Activated B cell treated with CpG ODN at 0.5 μM for 24 hours (primary cell): ENCODE measurements around the gene LAX1. TPM values are rescaled to one million over a fixed set of nuclear protein-coding genes. Genes with fewer than 3 reads are reported as not detected.
A peak's percentile ranks its signal among the peaks of the same experiment; 100 is the strongest.

Experiments used
- ATAC-seq: fragments of 200-7000 bp; cut with Tn5 transposase; one replicate; pipeline ENCODE4 v1.10.0; 2021; ENCODE audit warnings: low read depth, mild to moderate bottlenecking, moderate library complexity
- CTCF ChIA-PET: fragments of 350-600 bp; sonication (Branson Sonifier 250); formaldehyde crosslinking; loops from one replicate; lab custom pipeline; 2021; ENCODE audit warnings: antibody characterized with exemption; lab: Charles Lee
- POLR2A ChIA-PET: fragments of 350-600 bp; sonication (Branson Sonifier 250); formaldehyde crosslinking; loops from one replicate; lab custom pipeline; 2021; ENCODE audit warnings: antibody characterized with exemption; lab: Charles Lee
- DNase-seq: peaks from one replicate; pipeline ENCODE4 v3.0.0; 2022
- H3K27ac Mint-ChIP-seq: one replicate; pipeline ENCODE4 v1.8.0; 2020; ENCODE audit warnings: mixed read lengths
- H3K27me3 Mint-ChIP-seq: one replicate; pipeline ENCODE4 v1.8.0; 2021; ENCODE audit warnings: mixed read lengths
- H3K36me3 Mint-ChIP-seq: one replicate; pipeline ENCODE4 v1.8.0; 2021; ENCODE audit warnings: low read depth, mixed read lengths
- H3K4me1 Mint-ChIP-seq: one replicate; pipeline ENCODE4 v1.8.0; 2021; ENCODE audit warnings: mixed read lengths
- H3K4me3 Mint-ChIP-seq: one replicate; pipeline ENCODE4 v1.8.0; 2020; ENCODE audit warnings: mild to moderate bottlenecking, mixed read lengths
- H3K9me3 Mint-ChIP-seq: one replicate; pipeline ENCODE4 v1.8.0; 2020; ENCODE audit warnings: mixed read lengths
- intact Hi-C: fragments of 100-400 bp; cut with micrococcal nuclease; formaldehyde crosslinking; loops from one replicate; pipeline ENCODE4 v1.15.1; 2024
- total RNA-seq: library from RNA; stranded (reverse); gene quantifications from 2 replicates; pipeline ENCODE4 v1.2.3, GENCODE V29; 2022
- TF ChIP-seq, protein P1 (sequence below): fragments of 200-600 bp; IDR thresholded peaks from one replicate; pipeline ENCODE4 v1.8.0; 2022; ENCODE audit warnings: antibody characterized with exemption, mild to moderate bottlenecking

LAX1 gene, protein sequence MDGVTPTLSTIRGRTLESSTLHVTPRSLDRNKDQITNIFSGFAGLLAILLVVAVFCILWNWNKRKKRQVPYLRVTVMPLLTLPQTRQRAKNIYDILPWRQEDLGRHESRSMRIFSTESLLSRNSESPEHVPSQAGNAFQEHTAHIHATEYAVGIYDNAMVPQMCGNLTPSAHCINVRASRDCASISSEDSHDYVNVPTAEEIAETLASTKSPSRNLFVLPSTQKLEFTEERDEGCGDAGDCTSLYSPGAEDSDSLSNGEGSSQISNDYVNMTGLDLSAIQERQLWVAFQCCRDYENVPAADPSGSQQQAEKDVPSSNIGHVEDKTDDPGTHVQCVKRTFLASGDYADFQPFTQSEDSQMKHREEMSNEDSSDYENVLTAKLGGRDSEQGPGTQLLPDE
- 12.0 and 13.5 TPM in 2 replicates for total RNA-seq

DNA sequence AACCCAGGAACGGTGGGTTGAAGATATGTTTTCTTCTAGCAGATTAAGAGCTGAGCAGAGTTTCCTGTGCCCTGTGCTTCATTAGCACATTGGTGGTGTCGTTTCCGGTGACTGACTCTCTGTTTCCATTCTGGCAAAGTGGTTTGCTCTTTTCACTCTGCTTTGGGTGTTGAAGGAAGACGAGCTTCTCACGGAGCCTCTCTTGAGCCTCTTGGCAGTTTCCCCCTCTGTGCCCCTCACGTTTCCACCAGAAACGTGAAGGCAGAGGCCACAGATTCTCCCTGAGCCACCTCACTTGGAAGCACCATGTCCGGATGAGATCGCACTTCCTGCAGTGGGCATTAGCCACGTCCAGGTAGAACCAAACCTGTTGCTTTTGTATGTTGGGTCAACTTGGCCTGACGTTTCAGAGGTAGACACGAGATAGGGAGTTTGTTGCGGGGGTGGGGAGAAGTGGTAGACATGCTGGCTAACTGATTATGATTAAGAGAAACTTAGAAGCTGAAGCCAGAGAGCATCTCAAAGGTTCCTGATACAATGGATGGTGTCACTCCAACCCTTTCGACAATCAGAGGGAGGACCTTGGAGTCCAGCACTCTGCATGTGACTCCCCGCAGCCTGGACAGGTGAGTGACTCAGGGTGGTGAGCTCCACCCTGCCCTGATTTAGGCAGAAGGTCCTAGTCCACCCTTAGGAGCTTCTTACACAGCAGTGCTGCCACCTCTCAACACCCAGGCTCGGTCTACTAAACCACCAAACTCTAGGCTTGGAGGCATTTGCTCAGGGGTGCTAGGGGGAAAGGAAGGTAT lies at the start of gene LAX1:
Gene LAX1, plus strand, starts transcription at position 155 of the 809 bp plus-strand sequence. Its CDS starts 383 bp downstream, at position 538.
- H3K27me3 Mint-ChIP-seq, result no peaks in the 10 kb centered on the region
- H3K9me3 Mint-ChIP-seq, result no peaks in the 10 kb centered on the region
- intact Hi-C loops, result loop anchor here (1.0 to 2.0 kb wide), 3 partner anchors 11 to 30 kb away; partner anchors contain the start of genes ZBED6 and ZC3H11A
- H3K4me1 Mint-ChIP-seq, result peaks cover 37% of the 10 kb centered on the region
- DNase-seq (peak; percentile 22), ATAC-seq (peak; percentile 84)
- POLR2A ChIA-PET, result interaction anchor here (0.7 to 3.2 kb wide), 8 partner anchors 11 to 498 kb away, joined by 3 to 32 read pairs (median 4); partner anchors contain the start of gene ATP2B4
- H3K4me3 Mint-ChIP-seq, result peak within 1 kb of the TSS; percentile 91
- CTCF ChIA-PET, result interaction anchor here (2.1 to 2.2 kb wide), 2 partner anchors 10 to 62 kb away, joined by 7 to 8 read pairs; no protein-coding TSS in a partner anchor
- peak within 1 kb of the TSS; percentile 99 for H3K27ac Mint-ChIP-seq
- peaks cover 12% of the 10 kb centered on the region for H3K36me3 Mint-ChIP-seq
- TF ChIP-seq, protein P1, sequence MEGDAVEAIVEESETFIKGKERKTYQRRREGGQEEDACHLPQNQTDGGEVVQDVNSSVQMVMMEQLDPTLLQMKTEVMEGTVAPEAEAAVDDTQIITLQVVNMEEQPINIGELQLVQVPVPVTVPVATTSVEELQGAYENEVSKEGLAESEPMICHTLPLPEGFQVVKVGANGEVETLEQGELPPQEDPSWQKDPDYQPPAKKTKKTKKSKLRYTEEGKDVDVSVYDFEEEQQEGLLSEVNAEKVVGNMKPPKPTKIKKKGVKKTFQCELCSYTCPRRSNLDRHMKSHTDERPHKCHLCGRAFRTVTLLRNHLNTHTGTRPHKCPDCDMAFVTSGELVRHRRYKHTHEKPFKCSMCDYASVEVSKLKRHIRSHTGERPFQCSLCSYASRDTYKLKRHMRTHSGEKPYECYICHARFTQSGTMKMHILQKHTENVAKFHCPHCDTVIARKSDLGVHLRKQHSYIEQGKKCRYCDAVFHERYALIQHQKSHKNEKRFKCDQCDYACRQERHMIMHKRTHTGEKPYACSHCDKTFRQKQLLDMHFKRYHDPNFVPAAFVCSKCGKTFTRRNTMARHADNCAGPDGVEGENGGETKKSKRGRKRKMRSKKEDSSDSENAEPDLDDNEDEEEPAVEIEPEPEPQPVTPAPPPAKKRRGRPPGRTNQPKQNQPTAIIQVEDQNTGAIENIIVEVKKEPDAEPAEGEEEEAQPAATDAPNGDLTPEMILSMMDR, result no peak

DNA sequence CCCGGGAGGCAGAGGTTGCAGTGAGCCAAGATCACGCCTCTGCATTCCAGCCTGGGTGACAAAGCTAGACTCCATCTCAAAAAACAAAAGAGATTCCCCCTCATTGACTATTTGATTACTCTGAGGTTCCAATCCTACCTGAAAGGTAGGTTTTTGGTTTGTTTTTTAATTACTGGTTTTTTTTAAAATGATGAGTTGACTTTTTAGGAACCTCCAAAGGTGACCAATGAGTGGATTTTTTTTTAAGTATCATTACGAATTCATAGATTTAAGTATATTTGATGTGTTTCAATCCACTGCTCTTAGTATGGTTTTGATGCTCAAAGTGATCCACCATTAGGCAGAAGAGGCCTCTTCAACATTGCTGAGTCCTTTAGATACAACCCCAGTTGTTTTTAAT lies 47.9 kb upstream of the LAX1 start:
- Mint-ChIP-seq H3K27me3 (no peaks in the 10 kb centered on the region), H3K27ac (no peak overlapping the region), H3K9me3 (no peaks in the 10 kb centered on the region), H3K4me3 (no peak overlapping the region), H3K4me1 (no peaks in the 10 kb centered on the region), H3K36me3 (peaks cover 13% of the 10 kb centered on the region)
- ChIA-PET CTCF (no interaction called here), POLR2A (no interaction called here)
- ATAC-seq (no peak), DNase-seq (no peak)
- TF ChIP-seq, protein P1, result no peak
- intact Hi-C loops, result no loop called here

DNA sequence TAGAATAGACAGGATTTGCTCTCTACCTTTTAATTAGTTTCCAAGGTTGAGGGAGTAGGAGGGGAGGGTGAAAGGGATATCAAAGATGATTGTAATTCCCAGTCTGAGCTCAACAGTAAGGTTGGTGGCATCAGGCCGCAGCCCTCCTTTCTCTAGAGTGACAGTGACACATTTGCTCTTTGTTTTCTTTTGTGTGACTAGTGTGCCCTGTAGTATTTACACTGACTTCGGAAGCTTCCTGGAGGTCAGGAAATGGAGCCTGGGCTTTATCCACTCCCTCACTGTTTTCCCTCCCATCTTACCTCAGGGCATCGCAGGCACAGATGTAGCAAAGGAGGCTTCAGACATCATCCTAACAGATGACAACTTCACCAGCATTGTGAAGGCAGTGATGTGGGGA lies 44.7 kb upstream of the LAX1 start:
- H3K4me1 Mint-ChIP-seq, result no peaks in the 10 kb centered on the region
- ATAC-seq (no peak), DNase-seq (no peak)
- TF ChIP-seq, protein P1, result no peak
- no peak overlapping the region for H3K4me3 Mint-ChIP-seq
- no peak overlapping the region for H3K27ac Mint-ChIP-seq
- ChIA-PET POLR2A (no interaction called here), CTCF (interaction anchor here (1.5 kb wide), 1 partner anchor 18 kb away, joined by 3 read pairs; no protein-coding TSS in a partner anchor)
- H3K9me3 Mint-ChIP-seq, result no peaks in the 10 kb centered on the region
- H3K36me3 Mint-ChIP-seq, result peaks cover 12% of the 10 kb centered on the region
- H3K27me3 Mint-ChIP-seq, result no peaks in the 10 kb centered on the region
- intact Hi-C loops, result no loop called here

DNA sequence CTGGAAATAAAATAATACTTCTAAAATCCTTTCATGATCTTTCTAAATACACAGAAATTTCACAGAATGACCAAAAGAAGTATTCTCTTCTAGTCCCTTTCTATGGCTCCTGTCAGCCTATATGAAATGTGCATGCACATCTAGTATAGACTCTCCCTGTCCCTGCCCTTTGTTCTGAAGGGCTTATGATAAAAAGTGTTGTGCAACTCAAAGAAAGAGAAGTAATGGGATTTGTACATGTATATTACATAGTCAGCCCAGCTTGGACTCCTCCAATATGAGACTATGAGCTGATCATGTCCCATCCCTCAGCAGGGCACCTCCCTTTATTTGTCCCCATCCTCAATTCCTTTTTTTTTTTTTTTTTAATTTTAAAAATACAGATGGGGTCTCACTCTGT lies 42.1 kb upstream of the LAX1 start:
- H3K27ac Mint-ChIP-seq, result no peak overlapping the region
- ChIA-PET POLR2A (no interaction called here), CTCF (no interaction called here)
- peaks cover 26% of the 10 kb centered on the region for H3K36me3 Mint-ChIP-seq
- H3K9me3 Mint-ChIP-seq, result no peaks in the 10 kb centered on the region
- intact Hi-C loops, result no loop called here
- TF ChIP-seq, protein P1, result no peak
- no peak for ATAC-seq
- no peaks in the 10 kb centered on the region for H3K4me1 Mint-ChIP-seq
- no peak overlapping the region for H3K4me3 Mint-ChIP-seq
- no peaks in the 10 kb centered on the region for H3K27me3 Mint-ChIP-seq
- no peak for DNase-seq
